NCI-H2227 treated with DMSO at 0.1 percent for 48 hours (cell line): Measurements from ENCODE around the gene URM1.
A peak's percentile ranks its signal among the peaks of the same experiment; 100 is the strongest.
"Not testable (repeated sequence)": the region's sequence is repeated elsewhere in the genome, so short reads cannot be mapped to it uniquely, and the experiment has no call there.

Experiments used
- DNase-seq: peaks from one replicate; lab custom pipeline; 2025; lab: John Stamatoyannopoulos, UW

URM1 gene

GRCh38 chr9:128370752-128371629 lies at the start of gene URM1:
Gene URM1, plus strand, starts transcription at chr9:128371374. Its CDS starts 7 bp downstream, at chr9:128371381.
- peak; percentile 81 for DNase-seq

DNA sequence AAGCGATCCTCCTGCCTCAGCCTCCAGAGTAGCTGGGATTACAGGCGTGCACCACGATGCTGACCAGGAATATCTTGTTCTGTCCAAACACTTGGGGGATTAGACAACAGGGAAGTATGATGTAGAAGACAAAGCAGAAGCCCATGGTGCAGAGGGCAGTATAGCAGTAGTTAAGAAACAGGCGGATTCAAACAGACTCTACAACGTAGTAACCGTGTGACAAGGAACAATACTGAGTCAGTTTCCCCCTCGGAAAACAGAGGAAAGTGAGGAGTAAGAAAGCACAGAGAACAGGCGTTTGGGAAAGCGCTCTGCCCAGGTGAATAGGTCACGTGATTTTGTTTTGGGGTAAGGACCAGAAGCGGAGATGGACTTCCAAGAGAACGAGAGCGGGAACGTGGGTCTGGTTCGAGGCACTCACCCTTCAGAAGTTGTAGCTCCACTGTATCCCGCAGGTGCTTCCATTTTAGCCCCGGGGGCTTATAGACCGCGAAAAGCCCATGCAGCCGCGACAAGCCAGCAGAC lies 49.2 kb upstream of the URM1 start:
- no peak for DNase-seq

- peak; percentile 95 for DNase-seq
Measured at GRCh38 chr9:128322404-128323211, 48.6 kb upstream of the URM1 start, which contains the start of the genes COQ4 and TRUB2. Gene COQ4, plus strand, starts transcription at chr9:128322839. Its CDS starts 20 bp downstream, at chr9:128322859. Gene TRUB2, minus strand, starts transcription at chr9:128322447. Its CDS starts 39 bp downstream, at chr9:128322408.

GRCh38 chr9:128323212-128323730 lies 47.9 kb upstream of the URM1 start:
- DNase-seq = no peak

DNA sequence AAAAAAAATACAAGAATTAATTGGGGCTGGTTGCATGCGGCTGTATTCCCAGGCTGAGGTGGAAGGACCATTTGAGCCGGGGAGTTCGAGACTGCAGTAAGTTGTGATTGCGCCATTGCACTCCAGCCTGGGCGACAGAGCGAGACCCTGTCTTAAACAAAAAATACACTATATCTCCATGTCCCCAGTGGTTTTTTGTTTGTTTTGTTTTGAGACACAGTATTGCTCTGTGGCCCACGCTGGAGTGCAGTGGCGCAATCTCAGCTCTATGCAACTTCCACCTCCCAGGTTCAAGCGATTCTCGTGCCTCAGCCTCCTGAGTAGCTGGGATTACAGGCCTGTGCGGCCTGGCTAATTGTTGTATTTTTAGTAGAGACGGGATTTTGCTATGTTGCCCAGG lies 47.4 kb upstream of the URM1 start:
- no peak for DNase-seq

DNA sequence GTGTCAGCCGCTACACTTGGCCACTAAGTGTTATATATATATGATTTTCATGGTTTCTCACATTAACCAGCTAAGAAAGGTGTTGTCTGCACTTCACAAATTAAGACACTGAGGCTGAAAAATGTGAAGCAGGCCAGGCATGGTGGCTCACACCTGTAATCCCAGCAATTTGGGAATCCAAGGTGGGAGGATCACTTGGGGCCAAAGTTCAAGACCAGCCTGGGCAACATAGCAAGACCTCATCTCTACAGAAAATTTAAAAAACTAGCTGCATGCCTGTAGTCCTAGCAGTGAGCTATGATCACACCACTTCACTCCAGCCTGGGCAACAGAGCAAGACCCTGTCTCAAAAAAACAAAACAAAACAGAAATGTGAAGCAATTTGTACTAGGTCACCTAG lies 46.8 kb upstream of the URM1 start:
- DNase-seq = no peak

- DNase-seq = no peak
Measured at GRCh38 chr9:128325629-128326028, 45.5 kb upstream of the URM1 start.

DNA sequence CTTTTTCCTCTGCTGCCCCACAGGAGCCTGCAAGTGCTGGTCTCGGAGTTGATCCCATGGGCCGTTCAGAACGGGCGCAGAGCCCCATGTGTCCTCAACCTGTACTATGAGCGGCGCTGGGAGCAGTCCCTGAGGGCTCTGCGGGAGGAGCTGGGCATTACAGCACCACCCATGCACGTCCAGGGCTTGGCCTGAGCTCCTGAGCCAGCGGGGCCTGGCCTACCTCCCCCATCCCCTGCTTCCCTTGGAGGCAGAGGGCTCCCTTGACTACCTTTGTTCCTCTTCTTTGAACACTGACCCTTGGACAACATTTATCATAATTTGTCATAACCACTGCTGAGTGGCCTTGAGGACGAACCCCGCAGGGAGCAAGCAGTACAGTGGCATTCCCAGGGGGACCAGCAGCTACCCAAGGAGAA lies 37.7 kb upstream of the URM1 start:
- DNase-seq = no peak

GRCh38 chr9:128335161-128335560 lies 36.0 kb upstream of the URM1 start:
- DNase-seq = no peak

GRCh38 chr9:128335914-128336313 lies 35.3 kb upstream of the URM1 start:
- no peak for DNase-seq

GRCh38 chr9:128337936-128338335 lies 33.2 kb upstream of the URM1 start:
- DNase-seq = no peak

DNA sequence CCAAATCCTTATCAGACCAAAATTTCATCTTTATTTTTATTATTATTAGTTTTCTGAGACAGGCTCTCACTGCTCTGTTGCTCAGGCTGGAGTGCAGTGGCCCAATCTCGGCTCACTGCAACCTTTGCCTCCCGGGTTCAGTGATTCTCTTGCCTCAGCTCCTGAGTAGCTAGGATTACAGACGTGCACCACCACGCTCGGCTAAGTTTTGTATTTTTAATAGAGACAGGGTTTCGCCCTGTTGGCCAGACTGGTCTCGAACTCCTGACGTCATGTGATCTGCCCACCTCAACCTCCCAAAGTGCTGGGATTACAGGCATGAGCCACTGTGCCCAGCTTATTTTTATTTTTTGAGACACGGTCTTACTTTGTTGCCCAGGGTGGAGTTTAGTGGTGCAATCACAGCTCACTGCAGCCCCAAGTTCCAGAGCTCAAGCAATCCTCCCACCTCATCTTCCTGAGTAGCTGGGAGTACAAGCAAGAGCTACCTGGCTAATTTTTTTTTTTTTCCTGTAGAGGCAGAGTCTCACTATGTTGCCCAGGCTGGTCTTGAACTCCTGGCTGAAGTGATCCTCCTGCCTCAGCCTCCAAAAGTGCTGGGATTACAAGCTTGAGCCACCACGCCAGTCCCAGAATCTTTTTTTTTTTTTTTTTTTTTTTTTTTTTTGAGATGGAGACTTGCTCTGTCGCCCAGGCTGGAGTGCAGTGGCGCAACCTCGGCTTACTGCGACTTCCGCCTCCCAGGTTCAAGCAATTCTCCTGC lies 32.1 kb upstream of the URM1 start:
- DNase-seq = not testable (repeated sequence)

DNA sequence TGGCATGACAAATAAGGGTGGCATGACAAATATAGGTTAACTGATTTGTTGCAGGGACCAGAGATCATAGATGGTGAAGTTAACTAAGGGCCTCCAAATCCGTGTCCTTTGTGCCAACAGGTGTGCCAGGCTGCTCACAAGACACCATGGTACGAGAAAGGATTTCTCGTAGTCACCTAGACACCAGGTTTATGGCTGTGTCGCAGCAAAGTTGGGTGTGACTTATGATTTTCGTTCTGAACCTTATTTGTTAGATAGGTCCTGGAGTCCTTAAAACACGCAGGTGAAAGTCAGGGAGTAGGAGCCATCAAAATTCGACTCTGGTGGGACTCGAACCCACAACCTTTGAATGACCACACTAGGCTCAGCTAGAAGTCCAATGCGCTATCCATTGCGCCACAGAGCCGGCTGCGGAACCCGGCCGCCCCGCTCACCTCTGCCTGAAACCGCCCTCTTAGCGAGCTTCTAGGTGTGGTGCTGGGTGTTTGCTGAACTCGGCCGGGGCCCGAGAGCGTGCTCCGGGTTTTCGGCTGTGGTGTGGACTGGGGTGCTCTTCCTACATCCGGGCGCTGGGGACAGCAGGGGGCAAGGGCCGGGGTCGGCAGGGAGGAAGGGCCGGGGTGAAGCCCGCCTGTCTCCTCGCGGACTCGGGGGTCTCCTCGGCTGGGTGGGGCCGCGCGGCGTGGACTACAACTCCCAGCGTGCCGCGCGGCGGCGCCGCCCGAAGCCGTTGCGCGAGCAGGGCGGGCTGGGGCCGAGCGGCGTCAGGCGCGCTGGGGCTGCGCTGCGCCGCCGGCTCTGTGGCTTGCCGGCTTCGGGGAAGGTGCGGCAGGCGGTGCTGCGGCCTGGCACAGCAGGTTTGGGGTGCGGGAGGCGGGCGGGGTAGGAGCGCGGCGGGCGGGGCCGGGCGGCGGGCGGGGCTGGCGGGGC lies 31.1 kb upstream of the URM1 start, which contains the start of gene SLC27A4:
Gene SLC27A4 (plus strand): TSS at position 767 of the 930 bp plus-strand sequence. CDS start 2,606 bp downstream, outside the sequence.
- DNase-seq = peak; percentile 72

DNA sequence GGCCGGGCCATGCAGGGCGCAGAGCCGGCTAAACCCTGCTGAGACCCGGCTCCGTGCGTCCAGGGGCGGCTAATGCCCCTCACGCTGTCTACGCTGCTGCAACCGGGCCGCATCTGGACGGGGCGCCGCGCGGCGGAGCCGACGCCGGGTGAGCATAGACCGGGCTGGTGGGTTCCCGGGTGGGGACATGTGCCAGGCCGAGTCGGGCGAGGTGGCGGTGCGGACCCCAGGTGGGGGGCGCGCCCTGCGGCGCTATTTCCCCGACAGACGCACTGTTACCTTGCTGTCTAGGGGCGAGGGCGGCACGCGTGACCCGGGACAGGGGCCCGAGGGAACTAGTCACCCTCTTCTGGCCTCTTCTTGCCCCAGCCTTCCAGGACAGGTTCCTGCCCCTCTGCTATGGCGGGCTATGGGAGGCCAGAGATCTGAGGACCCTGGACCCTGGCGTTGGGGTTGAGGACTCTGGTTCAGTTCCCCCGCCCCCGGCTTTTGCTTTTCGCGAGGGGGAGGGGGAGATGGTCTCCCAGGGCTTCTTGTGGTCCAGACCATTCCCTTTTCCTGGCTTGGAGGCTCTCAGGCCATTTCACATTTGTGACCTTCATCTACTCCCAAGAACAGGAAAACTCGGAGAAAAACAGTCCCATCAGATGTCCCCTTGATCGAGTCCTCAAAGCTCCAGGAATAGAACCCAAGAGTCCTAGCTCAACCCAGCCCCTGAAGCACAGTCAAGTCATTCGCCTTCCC lies 30.3 kb upstream of the URM1 start:
- no peak for DNase-seq

- peak; percentile 12 for DNase-seq
Measured at GRCh38 chr9:128341435-128341849, 29.7 kb upstream of the URM1 start.

GRCh38 chr9:128342971-128343680 lies 28.0 kb upstream of the URM1 start:
- DNase-seq = no peak

DNA sequence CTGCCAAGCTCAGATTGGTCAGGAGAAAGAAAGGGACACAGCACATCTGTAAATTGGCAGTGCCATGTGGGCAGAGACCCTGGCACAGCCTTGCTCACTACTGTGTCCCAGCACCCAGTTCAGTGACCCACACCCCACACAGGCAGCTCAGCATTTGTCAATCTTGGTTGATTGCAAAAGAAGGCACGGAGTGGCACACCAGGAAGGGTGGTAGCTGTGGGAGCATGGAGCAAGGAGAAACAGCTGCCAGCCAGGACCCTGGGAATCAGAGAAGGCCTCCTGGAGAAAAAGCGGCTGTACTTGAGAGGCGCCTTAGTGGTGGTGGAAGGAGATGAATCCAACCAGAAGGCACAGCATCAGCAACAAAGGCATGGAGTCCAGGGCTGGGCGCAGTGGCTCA lies 27.3 kb upstream of the URM1 start:
- no peak for DNase-seq

- no peak for DNase-seq
Measured at GRCh38 chr9:128344931-128345605, 26.1 kb upstream of the URM1 start.
